Myocyte (in vitro differentiated cells): Measurements from ENCODE around the gene OR4C16. TPM values are rescaled to one million over a fixed set of nuclear protein-coding genes. Genes with fewer than 3 reads are reported as not detected.

ENCODE experiments used
- DNase-seq: peaks from one replicate; pipeline ENCODE4 v3.0.0-alpha.2; 2012; ENCODE audit warnings: low read depth
- polyA plus RNA-seq: library from polyadenylated mRNA; unstranded; fragments of >200 nt; gene quantifications from one replicate; pipeline ENCODE4 v1.2.1, GENCODE V29; 2012; ENCODE audit warnings: missing spikeins
- total RNA-seq: library from RNA; depleted of rRNA; stranded (reverse); fragments of >200 nt; gene quantifications from 2 replicates; pipeline ENCODE4 v1.2.3, GENCODE V29; 2014

Gene OR4C16, protein sequence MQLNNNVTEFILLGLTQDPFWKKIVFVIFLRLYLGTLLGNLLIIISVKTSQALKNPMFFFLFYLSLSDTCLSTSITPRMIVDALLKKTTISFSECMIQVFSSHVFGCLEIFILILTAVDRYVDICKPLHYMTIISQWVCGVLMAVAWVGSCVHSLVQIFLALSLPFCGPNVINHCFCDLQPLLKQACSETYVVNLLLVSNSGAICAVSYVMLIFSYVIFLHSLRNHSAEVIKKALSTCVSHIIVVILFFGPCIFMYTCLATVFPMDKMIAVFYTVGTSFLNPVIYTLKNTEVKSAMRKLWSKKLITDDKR
- not detected in 2 replicates for total RNA-seq
- polyA plus RNA-seq = not detected

DNA sequence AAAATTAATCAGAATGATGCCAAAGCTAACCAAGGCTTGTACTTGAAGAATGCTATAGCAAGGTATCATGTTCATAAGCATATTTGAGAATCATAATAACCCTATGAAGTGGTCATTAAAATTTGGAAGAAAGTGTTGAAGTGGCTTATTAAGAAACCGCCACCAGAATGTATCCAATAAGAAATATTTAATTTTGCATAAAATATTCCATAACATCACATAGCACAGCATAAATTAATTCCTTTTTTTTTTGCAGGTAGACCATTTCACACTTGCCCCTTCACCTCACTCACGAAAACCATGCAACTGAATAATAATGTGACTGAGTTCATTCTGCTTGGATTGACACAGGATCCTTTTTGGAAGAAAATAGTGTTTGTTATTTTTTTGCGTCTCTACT lies at the start of gene OR4C16:
OR4C16 (plus strand) TSS at position 301 of the 400 bp plus-strand sequence; CDS start at position 301, 0 bp downstream.
- DNase-seq = no peak

DNA sequence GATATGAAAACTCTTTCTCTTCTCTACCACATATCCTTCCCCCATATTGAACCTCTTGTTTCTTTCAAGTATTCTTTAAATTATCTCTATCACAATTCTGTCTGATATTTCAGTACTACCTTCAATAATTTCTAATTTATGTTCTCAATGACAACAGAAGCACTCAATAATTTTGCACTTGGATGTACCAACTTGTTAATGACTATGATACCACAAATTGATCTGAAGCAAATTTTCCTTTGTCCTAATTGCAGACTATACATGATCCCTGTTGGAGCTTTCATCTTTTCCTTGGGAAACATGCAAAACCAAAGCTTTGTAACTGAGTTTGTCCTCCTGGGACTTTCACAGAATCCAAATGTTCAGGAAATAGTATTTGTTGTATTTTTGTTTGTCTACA lies 17.8 kb upstream of the OR4C16 start, which contains the start of gene OR4C15:
OR4C15 (plus strand) TSS at position 301 of the 400 bp plus-strand sequence; CDS start at position 301, 0 bp downstream.
- no peak for DNase-seq

- DNase-seq = no peak
These were observed 620 bp downstream of the OR4C16 start for GRCh38 chr11:55572548-55572947.

DNA sequence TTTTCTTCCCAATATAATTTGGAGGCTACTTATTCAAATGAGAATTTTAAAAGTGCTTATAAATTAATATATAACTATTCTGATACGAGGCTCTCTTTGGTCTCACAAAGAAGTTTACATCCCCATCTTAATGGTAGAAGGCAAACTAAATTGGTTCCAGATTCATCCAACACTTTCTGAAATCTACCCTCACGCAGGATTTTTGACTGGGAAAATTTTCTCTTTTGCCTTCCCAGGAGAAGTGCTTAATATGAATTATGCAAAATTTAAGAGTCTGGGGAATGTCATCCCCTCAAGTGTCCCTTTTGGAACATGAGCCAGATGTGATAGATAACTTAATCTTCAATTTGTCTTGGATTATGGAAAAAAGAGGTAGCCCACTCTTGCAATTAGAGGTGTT lies 35.6 kb downstream of the OR4C16 start, which contains the start of gene OR4C11:
OR4C11 (minus strand) TSS at position 101 of the 400 bp plus-strand sequence. CDS start 3,272 bp downstream, outside the sequence.
- no peak for DNase-seq

Other genes starting within 250 kb of the OR4C16 start
- gene OR4A16, start 228.9 kb upstream of the OR4C16 start, total RNA-seq = not detected in 2 replicates
- gene OR4A15, start 204.2 kb upstream of the OR4C16 start, total RNA-seq = not detected in 2 replicates
- not detected in 2 replicates for gene OR4C15, start 17.7 kb upstream of the OR4C16 start, total RNA-seq
- not detected in 2 replicates for gene OR4C11, start 35.5 kb downstream of the OR4C16 start, total RNA-seq
- gene OR4P4, start 63.0 kb downstream of the OR4C16 start, total RNA-seq = not detected in 2 replicates
- gene OR4S2, start 76.2 kb downstream of the OR4C16 start, total RNA-seq = not detected in 2 replicates
- gene OR4C6, start 90.1 kb downstream of the OR4C16 start, total RNA-seq = not detected in 2 replicates
- not detected in 2 replicates for gene OR5D13, start 201.3 kb downstream of the OR4C16 start, total RNA-seq
- gene OR5D14, start 223.4 kb downstream of the OR4C16 start, total RNA-seq = not detected in 2 replicates
- not detected in 2 replicates for gene OR5L1, start 239.2 kb downstream of the OR4C16 start, total RNA-seq
- gene OR5D18, start 247.5 kb downstream of the OR4C16 start, total RNA-seq = not detected in 2 replicates